GM19023 (cell line): Measurements from ENCODE around the gene SYNE2.

Experiments used
- ATAC-seq: cut with Tn5 transposase; IDR thresholded peaks from one replicate; pipeline ENCODE4 v1.9.1; 2021; ENCODE audit warnings: mild to moderate bottlenecking, moderate library complexity; ENCODE audit not compliant: unreplicated experiment

The SYNE2 gene

GRCh38 chr14:64235652-64236640, 383.1 kb downstream of the SYNE2 start:
- peak; percentile 66 for ATAC-seq

GRCh38 chr14:64238049-64238448, 385.2 kb downstream of the SYNE2 start:
- ATAC-seq: no peak

DNA sequence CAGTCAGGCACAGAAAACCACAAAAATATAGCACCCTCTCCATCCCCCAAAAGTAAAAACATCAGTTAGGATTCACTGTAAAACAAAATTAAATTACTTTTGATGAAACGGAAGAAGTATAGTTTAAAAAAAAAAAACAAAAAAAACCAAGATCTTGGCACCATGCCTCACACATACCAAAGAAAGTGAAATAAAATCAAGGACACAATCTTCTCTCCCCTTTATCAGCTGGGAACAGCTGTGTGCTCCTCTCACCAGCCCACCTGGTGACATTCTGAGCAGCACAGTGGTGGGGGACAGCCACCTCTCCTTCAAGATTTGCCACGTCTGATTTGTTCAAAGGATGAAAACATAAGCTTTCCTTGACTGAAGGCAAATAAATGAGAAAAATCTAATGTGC, 385.8 kb downstream of the SYNE2 start:
- ATAC-seq: no peak

DNA sequence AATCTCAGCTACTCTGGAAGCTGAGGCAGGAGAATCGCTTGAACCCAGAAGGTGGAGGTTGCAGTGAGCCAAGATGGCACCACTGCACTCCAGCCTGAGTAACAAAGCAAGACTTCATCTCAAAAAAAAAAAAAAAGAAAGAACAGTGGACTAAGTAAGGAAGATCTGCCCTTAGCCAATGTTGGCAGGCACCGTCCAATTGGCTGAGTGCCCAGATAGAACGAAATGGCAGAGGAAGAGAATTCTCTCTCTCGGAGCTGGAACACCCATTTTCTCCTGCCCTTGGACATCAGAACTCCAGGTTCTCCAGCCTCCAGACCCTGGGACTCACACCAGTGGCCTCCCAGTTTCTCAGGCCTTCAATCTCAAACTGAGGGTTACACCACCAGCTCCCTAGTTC, 391.5 kb downstream of the SYNE2 start:
- no peak for ATAC-seq

DNA sequence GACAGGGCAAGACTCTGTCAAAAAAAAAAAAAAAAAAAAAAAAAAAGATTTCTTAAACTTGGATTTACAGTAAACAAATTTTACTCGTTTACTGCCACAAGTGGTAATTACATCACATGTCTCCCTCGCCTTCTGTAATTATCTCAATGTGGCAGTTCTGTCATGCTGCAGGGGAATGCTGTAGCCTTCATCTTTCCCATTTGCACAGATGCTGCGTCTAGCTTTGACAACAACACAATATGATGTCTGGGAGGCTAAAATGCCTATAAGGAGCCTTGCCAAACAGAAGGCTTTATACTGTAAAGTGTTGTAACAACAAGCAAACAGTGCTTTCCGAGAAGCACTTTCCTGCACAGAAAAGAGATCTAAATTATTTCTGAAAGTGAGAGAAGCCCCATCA, 392.7 kb downstream of the SYNE2 start:
- ATAC-seq: no peak

- no peak for ATAC-seq
Measured at GRCh38 chr14:64246688-64247087, 393.9 kb downstream of the SYNE2 start.

DNA sequence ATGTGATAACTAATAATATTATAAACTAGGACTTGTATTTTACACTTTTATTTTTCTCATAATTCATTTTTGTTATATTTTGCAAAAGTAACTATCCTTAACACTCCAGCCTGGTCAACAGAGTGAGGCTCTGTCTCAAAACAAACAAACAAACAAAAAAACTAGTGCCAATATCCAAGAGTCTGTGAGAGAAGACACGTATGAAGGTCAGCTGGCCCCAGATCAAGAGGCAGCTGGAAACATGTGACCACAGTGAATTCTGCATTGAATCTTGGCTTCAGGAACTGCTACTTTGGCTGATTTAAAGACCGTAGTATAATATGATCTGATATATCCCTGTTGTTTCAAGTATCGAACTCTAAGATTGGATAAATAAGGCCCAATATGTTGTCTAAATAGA, 394.4 kb downstream of the SYNE2 start:
- no peak for ATAC-seq

- ATAC-seq: no peak
Measured at GRCh38 chr14:64248689-64249088, 395.9 kb downstream of the SYNE2 start.

DNA sequence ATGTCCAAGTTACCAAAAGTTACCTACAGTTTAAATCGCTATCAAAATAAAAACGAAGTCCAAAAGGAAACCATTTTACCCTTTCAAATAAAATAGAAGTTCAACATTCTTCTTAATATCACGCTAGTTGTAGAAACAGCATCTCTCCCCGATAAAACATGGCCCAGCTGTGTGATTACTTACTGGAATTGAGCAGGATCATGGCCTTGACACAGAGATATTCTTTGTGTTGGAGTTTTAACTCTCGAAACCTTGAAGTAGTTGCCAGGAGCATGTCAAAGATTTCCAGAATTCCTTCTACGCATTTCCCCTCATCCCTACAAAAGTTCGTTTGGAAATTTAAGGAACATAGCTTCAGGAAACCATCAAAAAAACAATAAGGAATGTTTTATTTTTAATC, 396.6 kb downstream of the SYNE2 start:
- no peak for ATAC-seq

DNA sequence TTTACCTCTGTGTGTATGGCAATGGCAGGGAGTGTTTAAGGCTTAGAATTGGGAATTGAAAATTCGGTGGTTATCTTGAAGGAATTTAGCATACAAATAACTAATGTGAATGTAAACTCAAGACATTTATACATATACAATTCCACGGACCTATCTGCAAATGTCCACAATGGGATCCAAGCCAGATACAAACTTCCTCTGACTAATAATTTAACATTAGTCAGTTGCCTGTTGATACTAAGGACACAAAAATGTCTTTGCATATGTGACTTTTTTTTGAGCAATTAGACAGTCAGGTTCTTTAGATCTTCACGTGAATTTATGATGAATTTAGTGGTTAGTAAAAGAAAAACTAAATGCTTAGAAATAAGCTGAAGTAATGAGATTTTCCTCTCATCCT, 400.9 kb downstream of the SYNE2 start:
- no peak for ATAC-seq

DNA sequence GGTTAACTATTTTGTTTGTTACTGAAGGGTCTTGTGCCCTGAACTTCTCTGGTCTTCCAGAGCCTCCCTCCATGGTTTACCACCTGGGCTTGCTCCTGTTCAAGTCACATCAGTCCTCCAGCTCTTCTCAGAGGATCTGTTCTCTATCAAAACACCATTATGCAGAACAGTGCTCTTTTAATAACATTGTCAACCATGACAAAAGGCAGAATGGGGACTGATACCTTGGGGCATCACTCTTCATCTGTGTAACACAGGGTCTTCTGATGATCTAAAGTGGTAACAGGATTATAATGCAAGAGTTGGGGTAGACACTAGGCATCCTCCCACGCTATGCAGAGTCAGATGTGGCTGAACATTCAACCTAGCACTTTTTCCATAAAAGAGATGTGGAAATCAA, 403.0 kb downstream of the SYNE2 start:
- ATAC-seq: no peak

GRCh38 chr14:64260418-64260817, 407.6 kb downstream of the SYNE2 start:
- no peak for ATAC-seq

DNA sequence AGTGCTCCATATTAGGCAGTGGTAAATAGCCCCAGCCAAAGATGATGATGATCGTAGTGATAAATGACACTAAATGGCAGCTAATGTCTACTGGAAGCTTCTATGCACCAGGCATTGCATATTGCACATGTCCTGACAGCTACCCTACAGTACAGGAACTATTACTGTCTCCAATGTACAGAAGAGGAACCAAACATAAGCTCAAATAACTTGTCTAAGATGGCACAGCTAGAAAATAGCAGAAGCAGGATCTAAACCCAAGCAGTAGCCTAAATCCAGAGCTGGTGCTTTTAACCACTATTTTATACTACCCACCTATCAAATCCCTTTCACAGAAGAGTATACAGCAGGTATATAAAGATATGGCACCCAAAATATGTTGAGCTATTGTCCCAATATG, 412.4 kb downstream of the SYNE2 start:
- ATAC-seq: no peak

GRCh38 chr14:64266239-64266638, 413.4 kb downstream of the SYNE2 start:
- ATAC-seq: no peak

GRCh38 chr14:64272019-64272418, 419.2 kb downstream of the SYNE2 start:
- ATAC-seq: no peak
